ENCODE data around the gene RIC1. TPM values are rescaled to one million over a fixed set of nuclear protein-coding genes. Genes with fewer than 3 reads are reported as not detected.

Gene RIC1
- total RNA-seq, 1 donor from 2014 or later: 20.4 TPM

DNA sequence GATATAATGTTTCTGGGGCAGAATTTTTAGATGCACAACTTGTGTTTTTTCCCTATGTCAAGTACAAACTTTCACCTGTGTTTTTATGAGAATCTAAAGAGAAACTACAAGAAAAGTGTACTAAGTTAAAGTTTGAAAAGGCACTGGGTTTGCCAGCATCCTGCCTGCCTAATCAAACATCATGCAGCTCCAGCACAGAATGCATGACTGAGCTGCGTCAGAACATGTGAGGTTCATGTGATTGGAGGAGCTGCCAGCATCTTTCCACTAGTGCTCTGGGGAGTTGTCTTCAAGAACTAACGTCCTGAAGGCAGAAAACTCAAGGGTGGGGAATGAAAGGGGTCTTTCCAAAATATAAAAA, 46.1 kb upstream of the RIC1 start:
- TF ChIP-seq, protein P1, sequence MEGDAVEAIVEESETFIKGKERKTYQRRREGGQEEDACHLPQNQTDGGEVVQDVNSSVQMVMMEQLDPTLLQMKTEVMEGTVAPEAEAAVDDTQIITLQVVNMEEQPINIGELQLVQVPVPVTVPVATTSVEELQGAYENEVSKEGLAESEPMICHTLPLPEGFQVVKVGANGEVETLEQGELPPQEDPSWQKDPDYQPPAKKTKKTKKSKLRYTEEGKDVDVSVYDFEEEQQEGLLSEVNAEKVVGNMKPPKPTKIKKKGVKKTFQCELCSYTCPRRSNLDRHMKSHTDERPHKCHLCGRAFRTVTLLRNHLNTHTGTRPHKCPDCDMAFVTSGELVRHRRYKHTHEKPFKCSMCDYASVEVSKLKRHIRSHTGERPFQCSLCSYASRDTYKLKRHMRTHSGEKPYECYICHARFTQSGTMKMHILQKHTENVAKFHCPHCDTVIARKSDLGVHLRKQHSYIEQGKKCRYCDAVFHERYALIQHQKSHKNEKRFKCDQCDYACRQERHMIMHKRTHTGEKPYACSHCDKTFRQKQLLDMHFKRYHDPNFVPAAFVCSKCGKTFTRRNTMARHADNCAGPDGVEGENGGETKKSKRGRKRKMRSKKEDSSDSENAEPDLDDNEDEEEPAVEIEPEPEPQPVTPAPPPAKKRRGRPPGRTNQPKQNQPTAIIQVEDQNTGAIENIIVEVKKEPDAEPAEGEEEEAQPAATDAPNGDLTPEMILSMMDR (IDR thresholded peaks at IDR 0.05; ENCODE audit: unreplicated experiment): no peak
- DNase-seq (ENCODE audit: low spot score): no peak
- Mint-ChIP-seq H3K4me3 (ENCODE audit: unreplicated experiment) (no peak overlapping the region), H3K27ac (ENCODE audit: unreplicated experiment) (no peak overlapping the region), H3K9me3 (ENCODE audit: unreplicated experiment) (no peaks in the 10 kb centered on the region), H3K4me1 (ENCODE audit: unreplicated experiment) (peaks cover 19% of the 10 kb centered on the region), H3K27me3 (ENCODE audit: unreplicated experiment) (no peaks in the 10 kb centered on the region), H3K36me3 (ENCODE audit: low read depth, unreplicated experiment) (peaks cover 3% of the 10 kb centered on the region)

DNA sequence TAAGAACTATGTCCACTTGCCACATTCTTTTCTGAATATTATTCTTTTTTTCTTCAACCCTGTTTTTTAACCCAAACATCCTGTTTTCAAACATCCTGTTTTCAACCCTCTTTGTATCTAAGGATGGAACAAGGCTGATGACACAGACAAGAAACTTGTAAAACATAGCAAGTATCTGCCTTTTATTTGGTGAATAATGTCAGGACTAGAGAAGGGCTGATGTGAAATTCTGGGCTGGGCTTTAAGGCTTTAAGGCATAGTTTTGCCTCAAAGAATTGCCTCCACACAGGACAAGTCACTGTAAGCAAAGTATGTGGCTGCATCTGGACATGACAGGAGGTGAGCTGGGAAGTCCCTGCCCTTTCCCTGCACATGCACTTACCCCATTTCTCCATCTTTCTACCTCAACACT, 42.5 kb upstream of the RIC1 start:
- Mint-ChIP-seq H3K4me3 (ENCODE audit: unreplicated experiment) (no peak overlapping the region), H3K36me3 (ENCODE audit: low read depth, unreplicated experiment) (peaks cover 3% of the 10 kb centered on the region), H3K27me3 (ENCODE audit: unreplicated experiment) (no peaks in the 10 kb centered on the region), H3K27ac (ENCODE audit: unreplicated experiment) (peak overlapping the region; percentile 88), H3K4me1 (ENCODE audit: unreplicated experiment) (peaks cover 16% of the 10 kb centered on the region), H3K9me3 (ENCODE audit: unreplicated experiment) (no peaks in the 10 kb centered on the region)
- TF ChIP-seq, protein P1 (IDR thresholded peaks at IDR 0.05; ENCODE audit: unreplicated experiment): no peak
- no peak for DNase-seq (ENCODE audit: low spot score)

- peaks cover 3% of the 10 kb centered on the region for H3K36me3 Mint-ChIP-seq (ENCODE audit: low read depth, unreplicated experiment)
- no peaks in the 10 kb centered on the region for H3K27me3 Mint-ChIP-seq (ENCODE audit: unreplicated experiment)
- DNase-seq (ENCODE audit: low spot score): no peak
- no peak overlapping the region for H3K4me3 Mint-ChIP-seq (ENCODE audit: unreplicated experiment)
- H3K27ac Mint-ChIP-seq (ENCODE audit: unreplicated experiment): no peak overlapping the region
- H3K4me1 Mint-ChIP-seq (ENCODE audit: unreplicated experiment): peaks cover 20% of the 10 kb centered on the region
- TF ChIP-seq, protein P1 (IDR thresholded peaks at IDR 0.05; ENCODE audit: unreplicated experiment): no peak
- H3K9me3 Mint-ChIP-seq (ENCODE audit: unreplicated experiment): no peaks in the 10 kb centered on the region
Observed at GRCh38 chr9:5587024-5587423, 41.9 kb upstream of the RIC1 start.

- Mint-ChIP-seq H3K27ac (ENCODE audit: unreplicated experiment) (no peak overlapping the region), H3K9me3 (ENCODE audit: unreplicated experiment) (no peaks in the 10 kb centered on the region), H3K27me3 (ENCODE audit: unreplicated experiment) (peaks cover 2% of the 10 kb centered on the region)
Observed at GRCh38 chr9:5592231-5592630, 36.7 kb upstream of the RIC1 start.

GRCh38 chr9:5592904-5593303, 36.0 kb upstream of the RIC1 start:
- TF ChIP-seq, protein P1 (IDR thresholded peaks at IDR 0.05; ENCODE audit: unreplicated experiment): no peak
- no peak overlapping the region for H3K27ac Mint-ChIP-seq (ENCODE audit: unreplicated experiment)
- no peaks in the 10 kb centered on the region for H3K36me3 Mint-ChIP-seq (ENCODE audit: low read depth, unreplicated experiment)
- peaks cover 2% of the 10 kb centered on the region for H3K27me3 Mint-ChIP-seq (ENCODE audit: unreplicated experiment)
- H3K9me3 Mint-ChIP-seq (ENCODE audit: unreplicated experiment): no peaks in the 10 kb centered on the region
- no peak for DNase-seq (ENCODE audit: low spot score)
- H3K4me1 Mint-ChIP-seq (ENCODE audit: unreplicated experiment): peaks cover 24% of the 10 kb centered on the region
- H3K4me3 Mint-ChIP-seq (ENCODE audit: unreplicated experiment): no peak overlapping the region

More at GRCh38 chr9:5592231-5592630, 36.7 kb upstream of the RIC1 start:
- peaks cover 24% of the 10 kb centered on the region for H3K4me1 Mint-ChIP-seq (ENCODE audit: unreplicated experiment)
- TF ChIP-seq, protein P1 (IDR thresholded peaks at IDR 0.05; ENCODE audit: unreplicated experiment): no peak
- DNase-seq (ENCODE audit: low spot score): no peak
- no peak overlapping the region for H3K4me3 Mint-ChIP-seq (ENCODE audit: unreplicated experiment)
- no peaks in the 10 kb centered on the region for H3K36me3 Mint-ChIP-seq (ENCODE audit: low read depth, unreplicated experiment)

Measured in endothelial cell (in vitro differentiated cells).